Esophagus squamous epithelium (tissue), 4 donors: ENCODE data around the gene PRPSAP2.

ENCODE experiments used
- POLR2A ChIP-seq, 4 donors: fragments of 450-650 bp; IDR thresholded peaks; one replicate each; pipeline ENCODE4 v1.6.1; 2017; ENCODE audit warnings: antibody characterized with exemption in 4 of 4, mild to moderate bottlenecking in 4 of 4, moderate library complexity in 3 of 4
- TF ChIP-seq, protein P1 (sequence below), 6 experiments: fragments of 450-650 bp in 4 of 6; fragments of 200-600 bp in 2 of 6; sonication (generic) in 2 of 6; IDR thresholded peaks; one replicate each; pipeline ENCODE4 v1.5.1; 2016 to 2019; ENCODE audit warnings: antibody characterized with exemption in 6 of 6, mild to moderate bottlenecking in 4 of 6, moderate library complexity in 4 of 6

DNA sequence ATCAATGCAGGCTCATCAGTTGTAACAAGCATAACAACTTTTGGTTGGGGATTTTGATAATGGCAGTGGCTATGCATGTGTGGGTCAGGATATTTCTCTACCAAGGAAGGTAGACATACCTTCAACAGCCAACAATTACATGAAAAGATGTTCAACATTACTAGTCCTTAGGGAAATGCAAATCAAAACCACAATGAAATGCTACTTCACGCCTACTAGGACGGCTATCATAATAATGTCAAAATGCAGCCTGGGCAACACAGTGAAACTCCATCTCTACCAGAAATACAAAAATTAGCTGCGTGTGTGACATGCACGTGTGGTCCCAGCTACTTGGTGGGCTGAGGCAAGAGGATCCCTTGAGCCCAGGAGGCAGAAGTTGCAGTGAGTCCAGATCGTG lies 86.7 kb downstream of the PRPSAP2 start:
- TF ChIP-seq, protein P1, sequence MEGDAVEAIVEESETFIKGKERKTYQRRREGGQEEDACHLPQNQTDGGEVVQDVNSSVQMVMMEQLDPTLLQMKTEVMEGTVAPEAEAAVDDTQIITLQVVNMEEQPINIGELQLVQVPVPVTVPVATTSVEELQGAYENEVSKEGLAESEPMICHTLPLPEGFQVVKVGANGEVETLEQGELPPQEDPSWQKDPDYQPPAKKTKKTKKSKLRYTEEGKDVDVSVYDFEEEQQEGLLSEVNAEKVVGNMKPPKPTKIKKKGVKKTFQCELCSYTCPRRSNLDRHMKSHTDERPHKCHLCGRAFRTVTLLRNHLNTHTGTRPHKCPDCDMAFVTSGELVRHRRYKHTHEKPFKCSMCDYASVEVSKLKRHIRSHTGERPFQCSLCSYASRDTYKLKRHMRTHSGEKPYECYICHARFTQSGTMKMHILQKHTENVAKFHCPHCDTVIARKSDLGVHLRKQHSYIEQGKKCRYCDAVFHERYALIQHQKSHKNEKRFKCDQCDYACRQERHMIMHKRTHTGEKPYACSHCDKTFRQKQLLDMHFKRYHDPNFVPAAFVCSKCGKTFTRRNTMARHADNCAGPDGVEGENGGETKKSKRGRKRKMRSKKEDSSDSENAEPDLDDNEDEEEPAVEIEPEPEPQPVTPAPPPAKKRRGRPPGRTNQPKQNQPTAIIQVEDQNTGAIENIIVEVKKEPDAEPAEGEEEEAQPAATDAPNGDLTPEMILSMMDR (IDR thresholded peaks at IDR 0.05), result no peak
- no peak for TF ChIP-seq POLR2A (IDR thresholded peaks at IDR 0.05)
